ENCODE data around the gene KRTAP4-12.

- TF ChIP-seq CHD4 (IDR thresholded peaks at IDR 0.05) (no peak), RAD21 (IDR thresholded peaks at IDR 0.05; ENCODE audit: insufficient read depth, low read depth, low read length) (no peak), POLR2A (IDR thresholded peaks at IDR 0.05; ENCODE audit: low read depth, low read length) (no peak), RELA (IDR thresholded peaks at IDR 0.05; ENCODE audit: borderline replicate concordance, partially characterized antibody) (no peak), ZNF24 (IDR thresholded peaks at IDR 0.05) (no peak), BACH1 (IDR thresholded peaks at IDR 0.05; ENCODE audit: borderline replicate concordance) (no peak), EP300 (IDR thresholded peaks at IDR 0.05; ENCODE audit: borderline replicate concordance in 1 of 2, control insufficient read depth in 1 of 2, low read depth in 2 of 2, low read length in 2 of 2) (no peak), EGR1 (IDR thresholded peaks at IDR 0.05; ENCODE audit: borderline replicate concordance in 1 of 2, low read depth in 2 of 2, low read length in 2 of 2) (no peak), SP1 (IDR thresholded peaks at IDR 0.05; ENCODE audit: low read depth, low read length) (no peak)
- TF ChIP-seq, protein P1, sequence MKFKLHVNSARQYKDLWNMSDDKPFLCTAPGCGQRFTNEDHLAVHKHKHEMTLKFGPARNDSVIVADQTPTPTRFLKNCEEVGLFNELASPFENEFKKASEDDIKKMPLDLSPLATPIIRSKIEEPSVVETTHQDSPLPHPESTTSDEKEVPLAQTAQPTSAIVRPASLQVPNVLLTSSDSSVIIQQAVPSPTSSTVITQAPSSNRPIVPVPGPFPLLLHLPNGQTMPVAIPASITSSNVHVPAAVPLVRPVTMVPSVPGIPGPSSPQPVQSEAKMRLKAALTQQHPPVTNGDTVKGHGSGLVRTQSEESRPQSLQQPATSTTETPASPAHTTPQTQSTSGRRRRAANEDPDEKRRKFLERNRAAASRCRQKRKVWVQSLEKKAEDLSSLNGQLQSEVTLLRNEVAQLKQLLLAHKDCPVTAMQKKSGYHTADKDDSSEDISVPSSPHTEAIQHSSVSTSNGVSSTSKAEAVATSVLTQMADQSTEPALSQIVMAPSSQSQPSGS (IDR thresholded peaks at IDR 0.05; ENCODE audit: low read length) = no peak
- TF ChIP-seq, protein P2, sequence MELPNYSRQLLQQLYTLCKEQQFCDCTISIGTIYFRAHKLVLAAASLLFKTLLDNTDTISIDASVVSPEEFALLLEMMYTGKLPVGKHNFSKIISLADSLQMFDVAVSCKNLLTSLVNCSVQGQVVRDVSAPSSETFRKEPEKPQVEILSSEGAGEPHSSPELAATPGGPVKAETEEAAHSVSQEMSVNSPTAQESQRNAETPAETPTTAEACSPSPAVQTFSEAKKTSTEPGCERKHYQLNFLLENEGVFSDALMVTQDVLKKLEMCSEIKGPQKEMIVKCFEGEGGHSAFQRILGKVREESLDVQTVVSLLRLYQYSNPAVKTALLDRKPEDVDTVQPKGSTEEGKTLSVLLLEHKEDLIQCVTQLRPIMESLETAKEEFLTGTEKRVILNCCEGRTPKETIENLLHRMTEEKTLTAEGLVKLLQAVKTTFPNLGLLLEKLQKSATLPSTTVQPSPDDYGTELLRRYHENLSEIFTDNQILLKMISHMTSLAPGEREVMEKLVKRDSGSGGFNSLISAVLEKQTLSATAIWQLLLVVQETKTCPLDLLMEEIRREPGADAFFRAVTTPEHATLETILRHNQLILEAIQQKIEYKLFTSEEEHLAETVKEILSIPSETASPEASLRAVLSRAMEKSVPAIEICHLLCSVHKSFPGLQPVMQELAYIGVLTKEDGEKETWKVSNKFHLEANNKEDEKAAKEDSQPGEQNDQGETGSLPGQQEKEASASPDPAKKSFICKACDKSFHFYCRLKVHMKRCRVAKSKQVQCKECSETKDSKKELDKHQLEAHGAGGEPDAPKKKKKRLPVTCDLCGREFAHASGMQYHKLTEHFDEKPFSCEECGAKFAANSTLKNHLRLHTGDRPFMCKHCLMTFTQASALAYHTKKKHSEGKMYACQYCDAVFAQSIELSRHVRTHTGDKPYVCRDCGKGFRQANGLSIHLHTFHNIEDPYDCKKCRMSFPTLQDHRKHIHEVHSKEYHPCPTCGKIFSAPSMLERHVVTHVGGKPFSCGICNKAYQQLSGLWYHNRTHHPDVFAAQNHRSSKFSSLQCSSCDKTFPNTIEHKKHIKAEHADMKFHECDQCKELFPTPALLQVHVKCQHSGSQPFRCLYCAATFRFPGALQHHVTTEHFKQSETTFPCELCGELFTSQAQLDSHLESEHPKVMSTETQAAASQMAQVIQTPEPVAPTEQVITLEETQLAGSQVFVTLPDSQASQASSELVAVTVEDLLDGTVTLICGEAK (IDR thresholded peaks at IDR 0.05; ENCODE audit: borderline replicate concordance) = no peak
Measured at GRCh38 chr17:41153856-41154255, 29.9 kb upstream of the KRTAP4-12 start.

All from GM12878 (cell line).